ENCODE data around the gene MYO9B.

Gene MYO9B, protein sequence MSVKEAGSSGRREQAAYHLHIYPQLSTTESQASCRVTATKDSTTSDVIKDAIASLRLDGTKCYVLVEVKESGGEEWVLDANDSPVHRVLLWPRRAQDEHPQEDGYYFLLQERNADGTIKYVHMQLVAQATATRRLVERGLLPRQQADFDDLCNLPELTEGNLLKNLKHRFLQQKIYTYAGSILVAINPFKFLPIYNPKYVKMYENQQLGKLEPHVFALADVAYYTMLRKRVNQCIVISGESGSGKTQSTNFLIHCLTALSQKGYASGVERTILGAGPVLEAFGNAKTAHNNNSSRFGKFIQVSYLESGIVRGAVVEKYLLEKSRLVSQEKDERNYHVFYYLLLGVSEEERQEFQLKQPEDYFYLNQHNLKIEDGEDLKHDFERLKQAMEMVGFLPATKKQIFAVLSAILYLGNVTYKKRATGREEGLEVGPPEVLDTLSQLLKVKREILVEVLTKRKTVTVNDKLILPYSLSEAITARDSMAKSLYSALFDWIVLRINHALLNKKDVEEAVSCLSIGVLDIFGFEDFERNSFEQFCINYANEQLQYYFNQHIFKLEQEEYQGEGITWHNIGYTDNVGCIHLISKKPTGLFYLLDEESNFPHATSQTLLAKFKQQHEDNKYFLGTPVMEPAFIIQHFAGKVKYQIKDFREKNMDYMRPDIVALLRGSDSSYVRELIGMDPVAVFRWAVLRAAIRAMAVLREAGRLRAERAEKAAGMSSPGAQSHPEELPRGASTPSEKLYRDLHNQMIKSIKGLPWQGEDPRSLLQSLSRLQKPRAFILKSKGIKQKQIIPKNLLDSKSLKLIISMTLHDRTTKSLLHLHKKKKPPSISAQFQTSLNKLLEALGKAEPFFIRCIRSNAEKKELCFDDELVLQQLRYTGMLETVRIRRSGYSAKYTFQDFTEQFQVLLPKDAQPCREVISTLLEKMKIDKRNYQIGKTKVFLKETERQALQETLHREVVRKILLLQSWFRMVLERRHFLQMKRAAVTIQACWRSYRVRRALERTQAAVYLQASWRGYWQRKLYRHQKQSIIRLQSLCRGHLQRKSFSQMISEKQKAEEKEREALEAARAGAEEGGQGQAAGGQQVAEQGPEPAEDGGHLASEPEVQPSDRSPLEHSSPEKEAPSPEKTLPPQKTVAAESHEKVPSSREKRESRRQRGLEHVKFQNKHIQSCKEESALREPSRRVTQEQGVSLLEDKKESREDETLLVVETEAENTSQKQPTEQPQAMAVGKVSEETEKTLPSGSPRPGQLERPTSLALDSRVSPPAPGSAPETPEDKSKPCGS (N-terminal part only)

DNA sequence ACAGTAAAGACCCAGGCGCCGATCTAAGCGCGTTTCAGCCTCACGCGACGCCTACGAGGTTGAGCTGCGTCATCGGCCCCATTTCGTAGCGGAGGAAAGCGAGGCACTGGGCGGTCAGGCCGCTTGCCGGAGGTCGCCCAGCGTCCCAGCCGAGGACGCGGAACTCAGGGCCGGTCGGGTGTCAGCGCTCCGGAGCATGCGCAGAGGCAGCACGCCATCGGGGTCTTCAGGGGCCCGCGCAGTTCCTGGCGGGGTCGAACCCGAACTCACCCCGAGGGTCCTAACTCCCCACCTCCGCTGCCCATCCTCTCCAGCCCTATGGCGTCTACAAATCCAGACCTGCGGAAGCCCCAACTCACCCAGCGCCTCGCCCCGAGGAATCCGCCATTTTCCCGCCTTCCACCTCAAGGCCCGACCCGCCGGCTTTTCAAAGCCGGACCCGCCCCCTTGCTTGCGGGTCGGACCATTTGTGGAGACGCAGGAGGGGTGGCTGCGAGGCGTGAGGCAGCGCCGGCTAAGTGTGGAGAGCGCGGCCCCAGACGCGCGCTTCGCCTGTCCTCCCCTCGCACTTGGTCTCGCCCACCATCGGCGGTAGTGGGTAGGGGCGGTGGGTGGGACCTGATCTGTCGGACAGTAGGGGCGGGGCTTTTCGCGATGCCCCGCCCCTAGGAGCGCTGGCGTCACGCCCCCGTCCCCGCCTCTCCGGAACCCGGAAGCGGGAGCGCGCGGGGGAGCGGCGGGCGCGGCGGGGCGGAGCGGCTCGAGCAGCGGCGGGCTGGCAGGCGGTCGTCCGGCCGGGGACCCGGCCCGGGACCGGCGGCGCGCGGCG, at the start of gene MYO9B, which contains the start of gene HAUS8:
Gene MYO9B, plus strand, starts transcription at position 743 of the 829 bp plus-strand sequence. CDS start 25,941 bp downstream, outside the sequence.
Gene HAUS8, minus strand, starts transcription at position 418 of the 829 bp plus-strand sequence. Its CDS starts 30 bp downstream, at position 388.
- peak; percentile 99 to 100 (median 100) for DNase-seq
- intact Hi-C loops (cut with DNase I): loop anchor here (5.0 to 10.0 kb wide), 2 partner anchors 52 to 140 kb away; partner anchors contain the start of gene USE1

DNA sequence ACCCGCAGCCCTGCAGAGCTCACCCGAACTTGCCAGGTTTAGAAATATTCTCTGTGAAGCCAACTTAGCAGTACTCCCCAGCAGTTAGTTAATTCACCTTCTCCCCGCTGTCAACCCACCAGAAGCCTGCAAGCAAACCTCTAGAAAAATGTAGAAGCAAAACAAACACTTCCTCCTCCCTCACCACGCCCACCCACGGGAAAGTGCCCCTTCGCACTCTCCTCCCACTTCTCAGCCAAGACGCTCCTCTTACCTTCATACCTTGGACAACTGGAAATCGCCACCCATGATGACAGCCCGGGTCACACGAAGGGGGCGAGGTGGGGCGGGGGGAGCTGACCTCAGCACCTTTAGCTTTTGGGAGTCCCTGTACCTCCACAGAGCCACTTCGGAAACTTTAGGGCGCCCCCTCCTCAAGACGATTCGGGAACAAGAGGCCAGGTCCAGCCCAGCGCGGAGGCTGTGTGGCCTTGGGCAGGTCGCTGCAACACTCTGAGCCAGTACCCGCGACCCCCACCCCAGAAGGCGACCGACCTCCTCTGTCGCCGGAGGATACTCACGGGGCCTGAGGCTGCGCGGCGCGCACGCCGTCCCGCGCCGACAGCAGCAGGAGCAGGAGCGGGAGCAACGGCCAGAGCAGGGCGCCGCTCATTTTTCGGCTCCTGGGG, 49.5 kb upstream of the MYO9B start:
- intact Hi-C loops (cut with DNase I): no loop called here
- no peak for DNase-seq

DNA sequence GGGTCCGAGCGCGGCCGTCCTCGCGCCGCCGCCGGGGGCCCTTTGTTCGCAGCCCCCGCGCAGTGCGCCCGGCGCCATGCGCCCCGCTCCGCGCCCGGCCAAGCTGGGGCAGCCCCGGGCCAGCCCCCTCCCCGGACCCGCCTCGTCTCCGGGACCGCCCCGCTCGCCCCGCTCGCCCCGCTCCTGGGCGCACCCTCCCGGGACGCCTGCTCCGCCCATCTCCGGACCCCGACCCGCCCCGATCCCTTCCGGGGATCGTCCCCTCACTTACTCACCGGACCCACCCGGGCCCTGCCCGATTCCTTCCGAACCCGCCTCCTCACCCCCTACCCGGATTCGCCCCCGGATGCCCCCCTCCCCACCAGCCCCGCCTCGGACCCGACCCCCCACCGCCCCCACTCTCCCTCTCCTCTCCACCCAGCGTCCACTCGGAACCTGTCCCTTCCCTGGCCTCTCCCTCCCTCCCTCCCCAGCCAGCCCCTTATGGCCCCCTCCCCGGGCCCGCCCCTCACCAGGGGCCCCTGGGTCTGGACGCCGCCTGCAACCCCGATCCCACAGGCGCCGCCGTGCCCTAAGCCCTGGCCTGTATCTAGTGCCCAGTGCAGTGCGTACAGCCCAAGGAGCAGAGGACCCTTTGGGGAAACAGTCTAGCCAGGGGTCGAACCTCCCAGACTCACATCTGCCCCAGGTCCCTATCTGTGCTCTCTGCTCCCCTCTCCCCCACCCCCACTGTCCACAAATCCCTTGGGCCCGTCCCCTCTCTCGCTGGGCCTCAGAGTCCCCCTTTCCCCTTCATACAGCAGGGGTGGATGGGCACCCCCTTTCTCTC, 48.7 kb upstream of the MYO9B start, which contains the start of gene CPAMD8:
Gene CPAMD8, minus strand, starts transcription at position 105 of the 829 bp plus-strand sequence. CDS start 168 bp downstream, outside the sequence.
- no peak for DNase-seq
- intact Hi-C loops (cut with DNase I): no loop called here

DNA sequence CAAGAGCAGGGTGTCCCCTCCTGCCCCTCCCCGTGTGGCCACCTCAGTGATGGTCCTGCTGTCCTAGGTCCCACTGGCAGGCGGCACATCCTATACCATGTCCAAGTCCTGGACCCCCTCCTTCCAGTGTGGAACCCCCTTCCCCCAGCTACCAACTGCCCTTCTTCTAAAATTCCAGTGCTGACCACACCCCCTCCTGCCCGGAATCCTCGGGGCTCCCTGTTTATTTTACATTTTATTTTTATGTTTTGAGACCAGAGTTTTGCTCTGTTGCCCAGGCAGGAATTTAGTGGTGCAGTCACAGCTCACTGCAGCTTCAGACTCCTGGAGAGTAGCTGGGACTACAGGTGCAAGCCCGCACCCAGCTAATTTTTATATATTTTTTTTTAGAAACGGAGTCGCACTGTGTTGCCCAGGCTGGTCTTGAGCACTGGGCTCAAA, 48.0 kb upstream of the MYO9B start:
- intact Hi-C loops (cut with DNase I): no loop called here

DNA sequence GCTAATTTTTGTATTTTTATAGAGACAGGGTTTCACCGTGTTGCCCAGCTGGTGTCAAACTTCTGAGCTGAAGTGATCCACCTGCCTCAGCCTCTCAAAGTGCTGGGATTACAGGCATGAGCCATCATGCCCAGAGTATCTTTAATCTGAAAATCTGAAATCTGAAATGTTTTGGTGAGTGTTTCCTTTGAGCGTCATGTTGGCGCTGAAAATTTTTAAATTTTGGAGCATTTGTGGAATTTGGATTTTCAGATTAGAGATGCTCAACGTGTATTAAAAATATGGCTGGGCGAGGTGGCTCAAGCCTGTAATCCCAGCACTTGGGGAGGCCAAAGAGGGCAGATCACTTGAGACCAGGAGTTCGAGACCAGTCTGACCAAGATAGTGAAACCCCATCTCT, 43.8 kb upstream of the MYO9B start:
- intact Hi-C loops (cut with DNase I): no loop called here
- no peak for DNase-seq

More for the DNA sequence above, 48.0 kb upstream of the MYO9B start:
- no peak for DNase-seq

DNA sequence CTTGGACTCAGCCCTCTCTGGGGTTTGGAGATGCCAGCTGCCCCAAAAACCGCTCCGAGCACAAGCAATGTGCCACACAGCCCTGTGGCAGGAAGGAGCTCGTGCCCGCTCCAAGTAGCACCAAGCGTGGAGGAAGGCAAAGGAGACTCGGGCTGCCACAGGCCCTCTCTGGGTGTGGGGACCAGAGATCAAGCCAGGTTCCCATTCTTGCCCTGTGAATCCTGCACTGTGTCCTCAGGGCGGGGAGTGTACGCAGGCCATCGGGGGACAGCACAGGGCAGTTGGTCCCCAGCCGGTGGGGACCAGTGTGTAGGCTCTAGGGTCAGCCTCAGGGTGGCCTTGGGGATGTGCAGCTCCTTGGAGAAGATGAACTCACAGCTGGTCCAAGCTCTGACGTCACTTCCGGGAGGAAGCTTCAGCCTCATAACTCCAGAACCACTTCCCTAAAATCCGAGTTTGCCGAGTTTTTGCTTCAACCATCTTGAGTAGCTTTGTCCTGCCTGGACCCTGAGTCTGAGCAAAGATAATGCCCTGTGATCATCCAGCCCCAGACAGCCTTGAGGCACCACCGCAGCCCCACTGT, 39.6 kb upstream of the MYO9B start:
- intact Hi-C loops (cut with DNase I): no loop called here
- DNase-seq: peak in 1 of 10 donors; percentile 64

DNA sequence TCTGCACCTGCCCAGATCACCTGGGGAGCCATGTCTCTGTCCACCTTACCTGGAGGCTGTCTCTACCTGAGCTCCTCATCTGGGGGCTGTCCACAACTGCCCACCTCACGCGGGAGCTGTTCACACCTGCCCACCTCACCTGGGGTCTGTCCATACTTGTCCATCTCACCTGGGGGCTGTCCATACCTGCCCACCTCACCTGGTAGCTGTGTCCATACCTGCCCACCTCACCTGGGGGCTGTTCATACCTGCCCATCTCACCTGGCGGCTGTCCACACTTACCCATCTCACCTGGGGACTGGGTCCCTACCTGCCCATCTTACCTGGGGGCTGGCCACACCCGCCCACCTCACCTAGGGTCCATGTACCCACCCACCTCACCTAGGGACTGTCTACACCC, 38.9 kb upstream of the MYO9B start:
- no peak for DNase-seq
- intact Hi-C loops (cut with DNase I): no loop called here

DNA sequence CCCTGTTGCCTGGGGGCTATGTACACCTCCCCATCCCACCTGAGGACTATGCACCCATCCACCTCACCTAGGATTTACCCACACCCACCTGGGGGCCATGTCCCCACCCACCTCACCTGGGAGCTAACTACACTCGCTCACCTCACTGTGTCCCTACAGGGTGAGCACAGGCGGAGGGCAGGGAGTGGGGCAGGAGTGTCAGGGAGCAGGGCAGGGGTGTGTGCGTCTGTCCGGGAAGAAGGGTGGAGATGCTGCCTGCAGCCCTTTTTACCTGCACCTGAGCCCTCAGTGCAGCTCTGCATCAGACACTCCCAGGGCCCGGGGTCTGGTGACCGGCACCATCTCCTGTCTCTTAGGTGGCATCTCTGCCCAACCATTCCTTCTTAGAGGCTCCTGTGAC, 38.4 kb upstream of the MYO9B start:
- intact Hi-C loops (cut with DNase I): no loop called here
- DNase-seq: peak in 1 of 10 donors; percentile 55

DNA sequence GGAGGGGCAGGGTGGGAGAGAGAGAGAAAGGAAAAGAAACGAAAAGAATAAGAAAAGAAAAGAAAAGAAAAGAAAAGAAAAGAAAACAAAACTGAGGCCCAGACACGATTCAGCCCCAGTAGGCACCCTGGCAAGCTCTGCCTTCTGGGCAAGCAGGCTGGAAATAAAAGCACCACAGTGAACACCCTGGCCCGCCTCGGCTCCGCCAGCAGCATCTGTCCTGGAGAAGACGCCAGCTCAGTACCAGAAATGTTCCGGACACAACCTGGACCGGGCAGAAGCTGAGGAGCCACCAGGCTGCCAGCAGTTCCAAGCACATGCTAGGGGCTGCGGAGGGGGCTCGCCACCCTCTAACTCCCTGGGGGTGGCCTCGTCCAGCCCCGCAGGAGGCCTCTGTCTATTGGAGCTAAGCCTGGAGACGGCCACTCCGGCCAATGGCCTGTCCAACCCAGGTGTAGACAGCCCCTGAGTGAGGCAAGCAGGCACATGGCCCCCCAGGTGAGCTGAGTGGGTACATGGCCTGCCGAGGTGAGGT, 37.5 kb upstream of the MYO9B start:
- peak in 8 of 10 donors; percentile 15 to 91 (median 48) for DNase-seq
- intact Hi-C loops (cut with DNase I): no loop called here

DNA sequence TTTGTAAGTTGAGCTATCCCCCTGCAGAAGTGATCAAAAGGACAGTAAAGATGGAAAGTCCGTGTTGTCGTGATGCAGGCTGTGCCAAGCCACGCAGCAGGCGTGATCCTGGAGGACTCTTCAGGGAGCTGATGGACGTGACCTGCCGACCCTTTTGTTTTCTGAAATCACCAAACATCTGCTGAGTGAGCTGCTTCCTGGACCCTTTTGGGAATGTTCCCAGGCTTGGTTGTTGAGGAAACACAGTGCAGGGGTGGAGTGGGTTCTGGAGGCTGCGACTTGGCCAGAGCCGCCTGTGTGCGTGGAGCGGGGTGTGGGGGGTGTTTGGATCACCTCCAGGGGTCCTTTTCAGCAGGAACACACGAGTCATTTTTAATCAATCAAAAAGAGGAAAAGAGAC, 33.6 kb upstream of the MYO9B start:
- DNase-seq: peak in 1 of 10 donors; percentile 48
- intact Hi-C loops (cut with DNase I): no loop called here

DNA sequence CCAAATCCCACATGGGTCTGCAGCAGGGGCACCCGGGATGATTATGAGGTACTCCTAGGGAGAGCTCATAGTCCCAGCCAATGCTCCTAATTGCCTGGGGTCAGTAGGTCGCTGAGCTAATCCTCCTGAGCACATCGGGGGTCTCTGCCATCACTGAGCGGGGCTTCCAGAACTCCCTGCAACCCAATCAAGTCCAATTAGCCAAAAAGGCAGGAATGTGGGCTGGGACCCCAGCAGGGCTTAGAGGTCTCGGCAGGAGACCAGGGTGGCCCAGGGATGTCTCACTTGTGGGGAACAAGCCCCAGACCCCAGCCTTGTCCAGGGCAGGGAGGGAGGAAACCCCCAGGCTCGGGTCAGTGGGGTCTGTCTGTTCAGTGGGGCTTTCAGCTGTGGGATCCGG, 31.8 kb upstream of the MYO9B start:
- peak in 1 of 10 donors; percentile 72 for DNase-seq
- intact Hi-C loops (cut with DNase I): no loop called here

DNA sequence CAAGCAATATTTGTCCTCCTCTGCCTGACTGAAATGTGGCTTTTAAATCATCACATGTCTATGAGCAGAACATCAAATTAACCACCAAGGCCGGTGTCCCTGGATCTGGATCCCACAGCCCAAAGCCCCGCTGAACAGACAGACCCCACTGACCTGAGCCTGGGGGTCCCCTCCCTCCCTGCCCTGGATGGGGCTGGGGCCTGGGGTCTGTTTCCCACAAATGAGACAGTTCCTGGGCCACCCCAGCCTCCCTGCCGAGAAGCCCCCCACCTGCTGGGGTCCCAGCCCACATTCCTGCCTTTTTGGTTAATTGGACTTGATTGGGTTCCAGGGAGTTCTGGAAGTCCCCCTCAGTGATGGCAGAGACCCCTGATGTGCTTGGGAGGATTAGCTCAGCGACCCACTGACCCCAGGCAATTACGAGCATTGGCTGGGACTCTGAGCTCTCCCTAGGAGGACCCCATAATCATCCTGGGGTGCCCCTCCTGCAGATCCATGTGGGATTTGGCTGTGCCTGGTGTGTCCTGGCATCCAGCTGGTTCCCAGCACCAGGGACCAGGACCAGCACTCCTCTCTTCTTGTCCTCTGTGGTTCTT, 29.6 kb upstream of the MYO9B start:
- intact Hi-C loops (cut with DNase I): no loop called here
- peak in 2 of 10 donors; percentile 73 to 79 for DNase-seq

DNA sequence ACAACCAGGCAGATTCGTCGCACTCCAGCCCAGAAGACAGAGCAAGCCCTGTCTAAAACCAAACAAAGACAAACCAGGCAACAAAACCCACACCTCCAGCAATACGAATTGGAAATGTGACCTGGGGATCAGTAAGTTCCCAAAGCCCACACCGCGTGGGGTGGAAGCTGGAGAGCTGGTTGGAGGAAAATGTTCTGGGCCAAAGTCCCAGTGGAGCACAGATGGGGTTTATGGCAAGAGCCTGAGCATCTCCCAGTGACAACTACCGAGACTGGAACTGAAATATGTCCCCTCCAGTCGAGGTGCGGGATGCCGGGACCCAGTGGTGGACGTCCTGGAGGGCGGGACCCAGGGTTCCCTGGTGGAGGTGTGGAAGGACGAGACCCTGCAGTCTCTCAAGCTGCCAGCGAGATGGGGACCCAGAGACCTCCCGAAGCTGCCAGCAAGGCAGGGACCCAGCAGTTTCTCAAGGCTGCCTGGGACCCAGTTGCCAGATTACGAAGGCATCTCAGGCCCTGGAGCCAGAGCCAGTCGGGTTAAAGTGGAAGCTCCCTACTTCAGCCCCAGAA, 26.6 kb upstream of the MYO9B start:
- intact Hi-C loops (cut with DNase I): no loop called here
- peak in 2 of 10 donors; percentile 70 to 79 for DNase-seq

DNA sequence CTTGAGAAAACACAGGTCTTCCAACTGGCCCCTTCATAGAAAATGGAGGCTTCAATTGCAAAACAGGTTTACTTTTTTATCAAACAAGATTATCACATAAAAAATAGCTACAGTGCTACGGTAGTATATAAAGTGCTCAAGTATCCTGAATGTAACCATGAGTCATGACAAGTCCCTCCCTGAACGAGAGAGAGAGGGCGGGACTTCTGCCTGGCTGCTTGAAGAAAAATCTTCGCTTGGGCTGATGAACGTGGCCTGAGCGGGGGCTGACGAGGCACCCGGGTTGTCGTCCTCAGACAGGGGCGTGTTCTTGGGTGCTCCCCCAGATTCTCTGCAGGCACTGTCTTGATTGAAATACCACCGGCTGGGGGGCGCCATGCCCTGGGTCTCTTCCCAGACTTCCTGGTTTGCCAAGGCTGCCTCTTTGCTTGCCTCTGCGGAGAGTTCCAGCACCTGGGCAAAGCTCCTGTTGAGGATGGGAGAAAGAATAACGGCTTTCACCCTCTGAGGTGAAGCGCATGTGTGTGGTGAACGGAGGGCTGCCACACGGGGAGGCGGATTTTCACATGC, 25.8 kb upstream of the MYO9B start:
- peak in 1 of 10 donors; percentile 74 for DNase-seq
- intact Hi-C loops (cut with DNase I): no loop called here

DNA sequence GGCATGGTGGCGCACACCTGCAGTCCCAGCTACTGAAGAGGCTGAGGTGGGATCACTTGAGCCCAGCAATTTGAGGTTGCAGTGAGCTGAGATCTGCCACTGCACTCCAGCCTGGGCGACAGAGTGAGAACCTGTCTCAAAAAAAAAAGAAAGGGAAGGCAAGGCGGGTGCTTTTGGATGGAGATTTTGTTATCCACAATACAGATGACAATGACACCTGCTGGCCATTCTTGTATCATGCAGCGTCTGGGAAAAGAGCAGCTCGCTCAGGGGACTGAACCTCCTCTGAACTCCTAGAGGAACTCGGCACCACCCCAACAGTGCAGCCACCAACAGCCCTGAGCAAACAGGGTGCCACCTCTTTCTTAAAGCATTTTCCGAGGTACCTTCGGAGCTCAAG, 23.1 kb upstream of the MYO9B start:
- intact Hi-C loops (cut with DNase I): loop anchor here (2.0 kb wide), 3 partner anchors 274 to 338 kb away; no protein-coding TSS in a partner anchor
- DNase-seq: peak in 6 of 10 donors; percentile 30 to 82 (median 40)

DNA sequence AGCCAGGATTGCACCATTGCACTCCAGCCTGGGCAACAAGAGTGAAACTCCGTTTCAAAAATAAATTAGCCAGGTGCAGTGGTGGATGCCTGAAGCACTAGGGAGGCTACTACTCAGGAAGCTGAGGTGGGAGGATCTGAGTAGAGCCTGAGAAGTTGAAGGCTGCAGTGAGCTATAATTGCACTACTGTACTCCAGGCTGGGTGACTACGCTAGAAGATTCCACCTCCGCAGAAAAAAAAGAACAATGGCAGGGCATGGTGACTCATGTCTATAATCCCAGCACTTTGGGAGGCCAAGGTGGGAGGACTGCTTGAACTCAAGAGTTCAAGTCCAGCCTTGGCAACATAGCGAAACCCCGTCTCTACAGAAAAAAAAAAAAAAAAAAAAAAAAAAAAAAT, 20.8 kb upstream of the MYO9B start:
- DNase-seq: peak in 1 of 10 donors; percentile 19
- intact Hi-C loops (cut with DNase I): no loop called here

All from posterior cingulate gyrus (tissue), 11 donors.